AG04449 (cell line): ENCODE results near the gene ENDOG.
"Not testable (repeated sequence)": the region's sequence is repeated elsewhere in the genome, so short reads cannot be mapped to it uniquely, and the experiment has no call there.

Source experiments
- CTCF ChIA-PET: fragments of 350-600 bp; formaldehyde crosslinking; extraction: SDS; loops from one replicate; lab custom pipeline; 2021; ENCODE audit warnings: antibody characterized with exemption; lab: Yijun Ruan, JAX
- POLR2A ChIA-PET: fragments of 400-600, 350-600 bp; formaldehyde crosslinking; extraction: SDS; loops from one replicate; lab custom pipeline; 2020; ENCODE audit warnings: antibody characterized with exemption, inconsistent platforms; lab: Yijun Ruan, JAX
- DNase-seq: peaks from one replicate; pipeline ENCODE4 v3.0.0-alpha.2; 2010; ENCODE audit warnings: low read depth, low spot score
- H3K4me3 ChIP-seq: 2 replicates; pipeline ENCODE4 v1.5.1; 2011; ENCODE audit warnings: low read depth, mild to moderate bottlenecking, control low read depth, low read length
- TF ChIP-seq, protein P1 (sequence below): IDR thresholded peaks from one replicate; pipeline ENCODE4 v1.5.1; 2011; ENCODE audit warnings: mild to moderate bottlenecking, moderate library complexity, low read length, control low read depth, inconsistent platforms; ENCODE audit not compliant: insufficient read depth; ENCODE audit errors: missing control alignments

ENDOG gene

GRCh38 chr9:128773049-128773448 is 45.3 kb upstream of the ENDOG start:
- TF ChIP-seq, protein P1, sequence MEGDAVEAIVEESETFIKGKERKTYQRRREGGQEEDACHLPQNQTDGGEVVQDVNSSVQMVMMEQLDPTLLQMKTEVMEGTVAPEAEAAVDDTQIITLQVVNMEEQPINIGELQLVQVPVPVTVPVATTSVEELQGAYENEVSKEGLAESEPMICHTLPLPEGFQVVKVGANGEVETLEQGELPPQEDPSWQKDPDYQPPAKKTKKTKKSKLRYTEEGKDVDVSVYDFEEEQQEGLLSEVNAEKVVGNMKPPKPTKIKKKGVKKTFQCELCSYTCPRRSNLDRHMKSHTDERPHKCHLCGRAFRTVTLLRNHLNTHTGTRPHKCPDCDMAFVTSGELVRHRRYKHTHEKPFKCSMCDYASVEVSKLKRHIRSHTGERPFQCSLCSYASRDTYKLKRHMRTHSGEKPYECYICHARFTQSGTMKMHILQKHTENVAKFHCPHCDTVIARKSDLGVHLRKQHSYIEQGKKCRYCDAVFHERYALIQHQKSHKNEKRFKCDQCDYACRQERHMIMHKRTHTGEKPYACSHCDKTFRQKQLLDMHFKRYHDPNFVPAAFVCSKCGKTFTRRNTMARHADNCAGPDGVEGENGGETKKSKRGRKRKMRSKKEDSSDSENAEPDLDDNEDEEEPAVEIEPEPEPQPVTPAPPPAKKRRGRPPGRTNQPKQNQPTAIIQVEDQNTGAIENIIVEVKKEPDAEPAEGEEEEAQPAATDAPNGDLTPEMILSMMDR: no peak
- ChIA-PET CTCF (interaction anchor here (2.4 kb wide), 1 partner anchor 139 kb away, joined by 8 read pairs; no protein-coding TSS in a partner anchor), POLR2A (no interaction called here)

DNA sequence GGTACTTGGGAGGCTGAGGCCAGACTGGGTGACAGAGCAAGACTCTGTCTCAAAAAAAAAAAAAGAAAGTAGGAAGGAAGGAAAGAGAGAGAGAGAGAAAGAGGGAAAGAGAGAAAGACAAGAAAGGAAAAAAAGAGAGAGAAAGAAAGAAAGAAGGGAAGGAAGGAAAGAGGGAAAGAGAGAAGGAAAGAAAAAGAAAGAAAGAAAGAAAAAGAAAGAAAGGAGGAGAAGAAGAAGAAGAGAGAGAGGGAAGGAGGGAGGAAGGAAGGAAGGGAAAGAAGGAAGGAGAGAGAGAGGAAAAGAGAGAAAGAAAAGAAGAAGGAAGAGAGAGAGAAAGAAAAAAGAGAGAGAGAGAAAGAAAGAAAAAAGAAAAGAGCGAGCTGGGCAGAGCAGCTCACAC is 43.5 kb upstream of the ENDOG start:
- ChIA-PET CTCF (interaction anchor here (0.7 to 0.8 kb wide), 2 partner anchors 43 to 203 kb away, joined by 3 read pairs; no protein-coding TSS in a partner anchor), POLR2A (no interaction called here)
- no peak for DNase-seq
- H3K4me3 ChIP-seq: no peak overlapping the region
- TF ChIP-seq, protein P1: no peak

More at GRCh38 chr9:128773049-128773448, 45.3 kb upstream of the ENDOG start:
- DNase-seq: no peak
- no peak overlapping the region for H3K4me3 ChIP-seq

GRCh38 chr9:128780093-128780492 is 38.2 kb upstream of the ENDOG start:
- CTCF ChIA-PET, H3K4me3 ChIP-seq, DNase-seq, POLR2A ChIA-PET: not testable (repeated sequence)

- no peak for DNase-seq
- no peak overlapping the region for H3K4me3 ChIP-seq
- CTCF ChIA-PET: interaction anchor here (0.8 to 1.5 kb wide), 3 partner anchors 10 to 49 kb away, joined by 3 to 4 read pairs (median 4); partner anchors contain the start of gene ENDOG
- POLR2A ChIA-PET: interaction anchor here (0.6 kb wide), 1 partner anchor 22 kb away, joined by 3 read pairs; no protein-coding TSS in a partner anchor
- TF ChIP-seq, protein P1: no peak
Measured at GRCh38 chr9:128781187-128782070, 36.9 kb upstream of the ENDOG start.

GRCh38 chr9:128782669-128783068 is 35.6 kb upstream of the ENDOG start:
- CTCF ChIA-PET: interaction anchor here (0.8 to 1.5 kb wide), 2 partner anchors 36 to 50 kb away, joined by 3 to 4 read pairs; partner anchors contain the start of gene ENDOG
- POLR2A ChIA-PET: no interaction called here
- TF ChIP-seq, protein P1: no peak

DNA sequence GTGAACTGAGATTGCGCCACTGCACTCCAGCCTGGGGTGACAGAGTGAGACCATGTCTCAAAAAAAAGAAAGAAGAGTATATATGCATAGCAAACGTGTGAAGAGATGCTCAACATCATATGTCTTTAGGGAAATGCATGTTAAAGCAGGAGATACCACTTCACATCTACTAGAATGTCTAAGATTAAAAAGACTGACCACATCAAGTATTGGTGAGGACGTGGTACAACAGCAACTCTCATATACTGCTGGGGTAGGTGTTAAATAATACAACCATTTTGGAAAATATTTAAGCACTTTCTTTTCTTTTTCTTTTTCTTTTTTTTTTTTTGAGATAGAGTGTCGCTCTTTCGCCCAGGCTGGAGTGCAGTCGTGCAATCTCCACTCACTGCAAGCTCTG is 32.9 kb upstream of the ENDOG start:
- DNase-seq: no peak
- TF ChIP-seq, protein P1: no peak
- POLR2A ChIA-PET: no interaction called here
- CTCF ChIA-PET: interaction anchor here (1.0 kb wide), 1 partner anchor 53 kb away, joined by 3 read pairs; no protein-coding TSS in a partner anchor
- H3K4me3 ChIP-seq: no peak overlapping the region

More at GRCh38 chr9:128782669-128783068, 35.6 kb upstream of the ENDOG start:
- H3K4me3 ChIP-seq: no peak overlapping the region
- DNase-seq: no peak
